ENCODE data around the gene ZFP36L2.
A peak's percentile ranks its signal among the peaks of the same experiment; 100 is the strongest.

The ZFP36L2 gene

DNA sequence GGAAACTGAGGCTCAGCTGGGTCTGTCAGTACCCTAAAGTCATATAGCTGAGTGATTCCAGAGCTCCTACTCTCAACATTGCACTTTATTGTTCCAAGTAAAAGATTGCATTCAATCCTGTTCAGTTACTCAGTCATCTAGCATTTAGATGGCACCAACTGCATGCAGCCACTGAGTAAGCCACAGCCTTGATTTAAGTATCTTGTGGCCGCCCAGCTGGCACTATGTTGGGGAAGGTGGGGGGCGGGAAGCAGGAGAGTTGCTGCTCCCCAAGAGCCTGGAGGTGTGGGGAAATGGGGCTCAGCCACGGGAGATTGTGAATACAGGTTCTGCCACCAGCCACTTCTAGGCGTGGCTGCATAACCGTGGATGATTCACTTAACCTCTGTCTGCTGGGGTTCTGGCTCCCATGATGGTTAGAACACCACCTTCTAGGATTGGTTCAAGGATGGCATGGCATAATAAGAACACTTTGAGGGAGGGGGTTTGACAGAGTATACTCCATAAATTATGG lies 17.1 kb downstream of the ZFP36L2 start:
- no peak overlapping the region for H4K8ac ChIP-seq (ENCODE audit: low read length)
- H3K4me2 ChIP-seq (ENCODE audit: low read length, poor library complexity, severe bottlenecking) = no peak overlapping the region
- no peak overlapping the region for H2BK15ac ChIP-seq (ENCODE audit: low read depth, poor library complexity, severe bottlenecking)
- H4K91ac ChIP-seq (ENCODE audit: low read length) = no peak overlapping the region
- no peaks in the 10 kb centered on the region for H3K27me3 ChIP-seq (ENCODE audit: control insufficient read depth in 1 of 2, insufficient read depth in 1 of 2, low read length in 2 of 2)
- H3K4ac ChIP-seq (ENCODE audit: low read depth in 1 of 2, low read length in 2 of 2) = no peak overlapping the region
- no peak overlapping the region for H2BK12ac ChIP-seq (ENCODE audit: low read length in 2 of 2)
- H2AK5ac ChIP-seq (ENCODE audit: low read length, severe bottlenecking) = peak overlapping the region; percentile 3
- no peak overlapping the region for H3K23ac ChIP-seq (ENCODE audit: low read length in 2 of 2)
- no peak overlapping the region for H3K27ac ChIP-seq (ENCODE audit: low read length, poor library complexity, severe bottlenecking)
- H3K9me3 ChIP-seq (ENCODE audit: control insufficient read depth, low read length) = no peaks in the 10 kb centered on the region
- H3K14ac ChIP-seq (ENCODE audit: low read length in 2 of 2) = no peak overlapping the region
- no peak overlapping the region for H3K4me3 ChIP-seq (ENCODE audit: insufficient read depth in 1 of 2, low read depth in 1 of 2, low read length in 2 of 2)
- no peaks in the 10 kb centered on the region for H3K36me3 ChIP-seq (ENCODE audit: control insufficient read depth in 1 of 2, insufficient read depth in 2 of 2, low read depth in 1 of 2, low read length in 2 of 2)
- H2AFZ ChIP-seq (ENCODE audit: low read depth, low read length) = no peak overlapping the region
- no peak overlapping the region for H3K18ac ChIP-seq (ENCODE audit: low read depth in 1 of 2, low read length in 2 of 2)
- WGBS = 85% methylated on average over 5 of the region's 5 CpGs
- peaks cover 15% of the 10 kb centered on the region for H3K4me1 ChIP-seq (ENCODE audit: control insufficient read depth, insufficient read depth, low read depth, low read length)
- DNase-seq = no peak
- no peaks in the 10 kb centered on the region for H3K79me1 ChIP-seq (replicated peaks; ENCODE audit: low read length, poor library complexity, severe bottlenecking)
- H2BK5ac ChIP-seq (ENCODE audit: low read depth, low read length, poor library complexity, severe bottlenecking) = no peak overlapping the region
- H3K9ac ChIP-seq (ENCODE audit: low read length) = no peak overlapping the region
- no peak overlapping the region for H2BK120ac ChIP-seq (ENCODE audit: low read depth, low read length)

DNA sequence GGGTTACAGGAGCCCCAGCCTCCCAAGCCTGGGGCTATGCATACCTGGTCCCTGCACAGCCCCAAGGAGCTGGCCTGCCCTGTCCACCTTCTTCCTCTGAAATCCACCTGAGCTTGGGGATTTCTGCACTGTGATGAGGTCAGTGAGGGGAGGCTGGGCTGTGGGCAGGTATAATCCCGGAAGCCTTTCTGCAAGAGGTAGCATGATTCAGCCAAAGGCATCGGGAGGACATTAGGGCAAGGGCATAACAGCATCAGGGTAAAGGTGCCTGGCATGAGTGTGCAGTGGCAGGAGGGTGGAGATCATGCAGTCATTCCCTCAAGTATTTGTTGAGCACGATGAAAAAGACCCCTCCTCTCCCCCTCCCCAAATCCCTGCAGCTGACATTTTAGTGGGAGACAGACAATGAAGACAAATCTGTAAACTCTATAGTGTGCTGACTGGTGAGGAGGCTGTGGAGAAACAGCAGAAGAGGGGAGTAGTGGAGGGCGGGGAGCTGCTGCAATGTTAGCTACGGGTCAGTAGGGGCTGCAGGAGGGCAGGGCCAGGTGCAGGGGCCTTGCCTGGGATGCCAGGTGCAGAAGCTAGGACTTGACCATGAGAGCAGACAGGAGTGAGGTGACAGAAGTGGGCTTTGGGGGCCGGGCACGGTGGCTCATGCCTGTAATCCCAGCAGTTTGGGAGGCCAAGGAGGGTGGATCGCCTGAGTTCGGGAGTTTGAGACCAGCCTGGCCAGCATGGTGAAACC lies 18.7 kb downstream of the ZFP36L2 start:
- Histone ChIP-seq H2BK5ac (ENCODE audit: low read depth, low read length, poor library complexity, severe bottlenecking) (no peak overlapping the region), H3K36me3 (ENCODE audit: control insufficient read depth in 1 of 2, insufficient read depth in 2 of 2, low read depth in 1 of 2, low read length in 2 of 2) (no peaks in the 10 kb centered on the region), H2BK15ac (ENCODE audit: low read depth, poor library complexity, severe bottlenecking) (no peak overlapping the region)

DNA sequence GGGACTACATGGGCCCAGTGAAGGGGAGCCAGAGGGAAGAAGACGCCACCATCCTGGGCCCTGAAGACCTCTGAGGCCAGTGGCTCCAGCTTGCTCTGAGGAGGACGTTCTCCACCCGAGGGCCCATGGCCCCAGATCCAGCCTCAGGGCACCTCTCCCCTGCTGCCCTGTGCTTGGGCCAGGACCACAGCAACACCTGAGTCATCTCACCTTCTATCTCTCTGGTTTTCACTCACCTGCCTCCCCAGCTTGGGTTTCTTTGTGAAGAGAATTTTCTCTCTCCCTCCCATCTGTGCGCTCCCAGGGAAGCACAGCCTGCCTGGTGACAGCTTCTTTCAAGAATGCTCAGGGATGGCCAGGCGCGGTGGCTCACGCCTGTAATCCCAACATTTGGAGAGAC lies 19.8 kb downstream of the ZFP36L2 start:
- no peak overlapping the region for H4K91ac ChIP-seq (ENCODE audit: low read length)
- H2AK5ac ChIP-seq (ENCODE audit: low read length, severe bottlenecking) = peak overlapping the region; percentile 38
- no peak overlapping the region for H2BK120ac ChIP-seq (ENCODE audit: low read depth, low read length)
- no peak overlapping the region for H4K8ac ChIP-seq (ENCODE audit: low read length)
- H2BK5ac ChIP-seq (ENCODE audit: low read depth, low read length, poor library complexity, severe bottlenecking) = no peak overlapping the region
- H3K9ac ChIP-seq (ENCODE audit: low read length) = no peak overlapping the region
- H3K18ac ChIP-seq (ENCODE audit: low read depth in 1 of 2, low read length in 2 of 2) = no peak overlapping the region
- H3K9me3 ChIP-seq (ENCODE audit: control insufficient read depth, low read length) = no peaks in the 10 kb centered on the region
- no peak overlapping the region for H2AFZ ChIP-seq (ENCODE audit: low read depth, low read length)
- no peak overlapping the region for H3K27ac ChIP-seq (ENCODE audit: low read length, poor library complexity, severe bottlenecking)
- 94% methylated on average over 7 of the region's 7 CpGs for WGBS
- no peaks in the 10 kb centered on the region for H3K79me1 ChIP-seq (replicated peaks; ENCODE audit: low read length, poor library complexity, severe bottlenecking)
- no peak for DNase-seq
- H3K14ac ChIP-seq (ENCODE audit: low read length in 2 of 2) = no peak overlapping the region
- H3K23ac ChIP-seq (ENCODE audit: low read length in 2 of 2) = no peak overlapping the region
- no peak overlapping the region for H2BK12ac ChIP-seq (ENCODE audit: low read length in 2 of 2)
- H3K4me3 ChIP-seq (ENCODE audit: insufficient read depth in 1 of 2, low read depth in 1 of 2, low read length in 2 of 2) = no peak overlapping the region
- H3K36me3 ChIP-seq (ENCODE audit: control insufficient read depth in 1 of 2, insufficient read depth in 2 of 2, low read depth in 1 of 2, low read length in 2 of 2) = no peaks in the 10 kb centered on the region
- H3K27me3 ChIP-seq (ENCODE audit: control insufficient read depth in 1 of 2, insufficient read depth in 1 of 2, low read length in 2 of 2) = no peaks in the 10 kb centered on the region
- H2BK15ac ChIP-seq (ENCODE audit: low read depth, poor library complexity, severe bottlenecking) = no peak overlapping the region
- no peak overlapping the region for H3K4ac ChIP-seq (ENCODE audit: low read depth in 1 of 2, low read length in 2 of 2)
- no peak overlapping the region for H3K4me2 ChIP-seq (ENCODE audit: low read length, poor library complexity, severe bottlenecking)
- peaks cover 15% of the 10 kb centered on the region for H3K4me1 ChIP-seq (ENCODE audit: control insufficient read depth, insufficient read depth, low read depth, low read length)

More for the DNA sequence above, 18.7 kb downstream of the ZFP36L2 start:
- no peak overlapping the region for H2AFZ ChIP-seq (ENCODE audit: low read depth, low read length)
- no peaks in the 10 kb centered on the region for H3K79me1 ChIP-seq (replicated peaks; ENCODE audit: low read length, poor library complexity, severe bottlenecking)
- H3K4ac ChIP-seq (ENCODE audit: low read depth in 1 of 2, low read length in 2 of 2) = no peak overlapping the region
- H3K9me3 ChIP-seq (ENCODE audit: control insufficient read depth, low read length) = no peaks in the 10 kb centered on the region
- no peak overlapping the region for H3K9ac ChIP-seq (ENCODE audit: low read length)
- H4K91ac ChIP-seq (ENCODE audit: low read length) = no peak overlapping the region
- no peaks in the 10 kb centered on the region for H3K27me3 ChIP-seq (ENCODE audit: control insufficient read depth in 1 of 2, insufficient read depth in 1 of 2, low read length in 2 of 2)
- H3K4me1 ChIP-seq (ENCODE audit: control insufficient read depth, insufficient read depth, low read depth, low read length) = peaks cover 15% of the 10 kb centered on the region
- no peak overlapping the region for H3K14ac ChIP-seq (ENCODE audit: low read length in 2 of 2)
- WGBS = 85% methylated on average over 8 of the region's 9 CpGs
- no peak overlapping the region for H3K4me2 ChIP-seq (ENCODE audit: low read length, poor library complexity, severe bottlenecking)
- H2BK12ac ChIP-seq (ENCODE audit: low read length in 2 of 2) = no peak overlapping the region
- H4K8ac ChIP-seq (ENCODE audit: low read length) = no peak overlapping the region
- no peak overlapping the region for H2BK120ac ChIP-seq (ENCODE audit: low read depth, low read length)
- no peak for DNase-seq
- no peak overlapping the region for H3K18ac ChIP-seq (ENCODE audit: low read depth in 1 of 2, low read length in 2 of 2)
- no peak overlapping the region for H3K27ac ChIP-seq (ENCODE audit: low read length, poor library complexity, severe bottlenecking)
- H3K23ac ChIP-seq (ENCODE audit: low read length in 2 of 2) = no peak overlapping the region
- no peak overlapping the region for H3K4me3 ChIP-seq (ENCODE audit: insufficient read depth in 1 of 2, low read depth in 1 of 2, low read length in 2 of 2)
- no peak overlapping the region for H2AK5ac ChIP-seq (ENCODE audit: low read length, severe bottlenecking)

DNA sequence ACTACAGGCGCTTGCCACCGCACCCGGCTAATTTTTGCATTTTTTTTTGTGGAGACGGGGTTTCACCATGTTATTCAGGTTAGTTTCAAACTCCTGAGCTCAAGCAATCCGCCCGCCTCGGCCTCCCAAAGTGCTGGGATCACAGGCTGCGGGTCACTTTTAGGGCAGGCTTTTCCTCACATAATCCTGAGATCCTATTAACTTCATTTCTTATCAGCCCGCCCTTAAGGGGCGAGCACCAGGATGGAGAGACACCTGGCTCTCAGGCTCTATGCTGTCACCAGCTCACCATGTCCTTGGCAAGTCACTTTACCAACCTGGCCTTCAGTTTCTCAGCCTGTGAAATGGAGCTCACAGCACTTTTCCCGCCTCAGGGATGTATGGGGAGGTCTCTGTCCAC lies 23.0 kb downstream of the ZFP36L2 start:
- H3K9me3 ChIP-seq (ENCODE audit: control insufficient read depth, low read length) = no peaks in the 10 kb centered on the region
- H2AK5ac ChIP-seq (ENCODE audit: low read length, severe bottlenecking) = peak overlapping the region; percentile 31
- H2BK120ac ChIP-seq (ENCODE audit: low read depth, low read length) = no peak overlapping the region
- H3K79me1 ChIP-seq (replicated peaks; ENCODE audit: low read length, poor library complexity, severe bottlenecking) = no peaks in the 10 kb centered on the region
- H3K18ac ChIP-seq (ENCODE audit: low read depth in 1 of 2, low read length in 2 of 2) = no peak overlapping the region
- no peaks in the 10 kb centered on the region for H3K27me3 ChIP-seq (ENCODE audit: control insufficient read depth in 1 of 2, insufficient read depth in 1 of 2, low read length in 2 of 2)
- H4K8ac ChIP-seq (ENCODE audit: low read length) = no peak overlapping the region
- H3K4ac ChIP-seq (ENCODE audit: low read depth in 1 of 2, low read length in 2 of 2) = no peak overlapping the region
- no peak overlapping the region for H4K91ac ChIP-seq (ENCODE audit: low read length)
- no peaks in the 10 kb centered on the region for H3K36me3 ChIP-seq (ENCODE audit: control insufficient read depth in 1 of 2, insufficient read depth in 2 of 2, low read depth in 1 of 2, low read length in 2 of 2)
- H3K4me2 ChIP-seq (ENCODE audit: low read length, poor library complexity, severe bottlenecking) = no peak overlapping the region
- H2AFZ ChIP-seq (ENCODE audit: low read depth, low read length) = no peak overlapping the region
- H3K23ac ChIP-seq (ENCODE audit: low read length in 2 of 2) = no peak overlapping the region
- no peak overlapping the region for H3K27ac ChIP-seq (ENCODE audit: low read length, poor library complexity, severe bottlenecking)
- H3K14ac ChIP-seq (ENCODE audit: low read length in 2 of 2) = no peak overlapping the region
- H3K4me3 ChIP-seq (ENCODE audit: insufficient read depth in 1 of 2, low read depth in 1 of 2, low read length in 2 of 2) = no peak overlapping the region
- WGBS = 91% methylated on average over 11 of the region's 11 CpGs
- H3K9ac ChIP-seq (ENCODE audit: low read length) = no peak overlapping the region
- H2BK15ac ChIP-seq (ENCODE audit: low read depth, poor library complexity, severe bottlenecking) = no peak overlapping the region
- H3K4me1 ChIP-seq (ENCODE audit: control insufficient read depth, insufficient read depth, low read depth, low read length) = peaks cover 17% of the 10 kb centered on the region
- H2BK12ac ChIP-seq (ENCODE audit: low read length in 2 of 2) = no peak overlapping the region
- no peak overlapping the region for H2BK5ac ChIP-seq (ENCODE audit: low read depth, low read length, poor library complexity, severe bottlenecking)
- DNase-seq = no peak
